Lower leg skin (tissue), 4 donors: ENCODE data around the gene NFIL3. TPM values are rescaled to one million over a fixed set of nuclear protein-coding genes. Genes with fewer than 3 reads are reported as not detected.

Source experiments
- DNase-seq, 2 donors: peaks; one replicate each; pipeline ENCODE4 v3.0.0-alpha.2; 2019; ENCODE audit warnings: low spot score in 2 of 2
- H3K4me3 ChIP-seq: fragments of 200-600 bp; sonication (generic); 2 replicates; pipeline ENCODE4 v1.5.1; 2017; ENCODE audit warnings: mild to moderate bottlenecking, low read depth; ENCODE audit not compliant: poor library complexity, severe bottlenecking
- CTCF ChIP-seq, 3 donors: fragments of 450-650 bp; IDR thresholded peaks; one replicate each; pipeline ENCODE4 v1.5.1; 2016; ENCODE audit warnings: antibody characterized with exemption in 3 of 3, mild to moderate bottlenecking in 3 of 3, moderate library complexity in 2 of 3
- POLR2A ChIP-seq, 2 donors: fragments of 450-650 bp; IDR thresholded peaks; one replicate each; pipeline ENCODE4 v1.6.1; 2016 to 2017; ENCODE audit warnings: antibody characterized with exemption in 2 of 2, mild to moderate bottlenecking in 1 of 2, moderate library complexity in 1 of 2
- WGBS, 2 donors: methylation state at CpG; one replicate each; pipeline ENCODE4 v1.1.5; 2018; 5-methylcytosine and 5-hydroxymethylcytosine counted together
- intact Hi-C: fragments of 100-400 bp; cut with DNase I; formaldehyde crosslinking; loops from one replicate; pipeline ENCODE4 v1.15.0; 2023; ENCODE audit warnings: low total_unique reads
- total RNA-seq, 4 donors: library from RNA; depleted of rRNA; stranded (reverse); fragments of >200 nt; gene quantifications; one replicate each; pipeline ENCODE4 v1.1.0, GENCODE V29; 2016

NFIL3 gene
- total RNA-seq, 4 donors from 2014 or later, result 23.5 to 42.5 (median 37.6) TPM

- WGBS, 2 donors, result 59 to 74% methylated on average over 4 of the region's 4 CpGs
- TF ChIP-seq CTCF (IDR thresholded peaks at IDR 0.05) (no peak), POLR2A (IDR thresholded peaks at IDR 0.05) (no peak)
- DNase-seq, result peak in 1 of 2 donors; percentile 3
- intact Hi-C loops, result no loop called here
- no peak overlapping the region for H3K4me3 ChIP-seq
Measured at GRCh38 chr9:91416096-91416712, 7.4 kb downstream of the NFIL3 start.

- H3K4me3 ChIP-seq, result no peak overlapping the region
- WGBS, 2 donors, result 80 to 91% methylated on average over 3 of the region's 3 CpGs
- DNase-seq, result no peak
- no peak for TF ChIP-seq CTCF (IDR thresholded peaks at IDR 0.05)
- TF ChIP-seq POLR2A (IDR thresholded peaks at IDR 0.05), result no peak
- intact Hi-C loops, result no loop called here
Measured at GRCh38 chr9:91415290-91415689, 8.3 kb downstream of the NFIL3 start.

GRCh38 chr9:91412941-91413340 is 10.7 kb downstream of the NFIL3 start:
- DNase-seq, result no peak
- 80 to 84% methylated on average over 2 of the region's 2 CpGs for WGBS, 2 donors
- H3K4me3 ChIP-seq, result no peak overlapping the region
- intact Hi-C loops, result no loop called here
- no peak for TF ChIP-seq POLR2A (IDR thresholded peaks at IDR 0.05)

- no peak overlapping the region for H3K4me3 ChIP-seq
- intact Hi-C loops, result no loop called here
- WGBS, 2 donors, result 62 to 63% methylated on average over 5 of the region's 5 CpGs
- no peak for TF ChIP-seq CTCF (IDR thresholded peaks at IDR 0.05)
- TF ChIP-seq POLR2A (IDR thresholded peaks at IDR 0.05), result no peak
- DNase-seq, result no peak
Measured at GRCh38 chr9:91411096-91411771, 12.4 kb downstream of the NFIL3 start.

GRCh38 chr9:91410161-91410560 is 13.5 kb downstream of the NFIL3 start:
- intact Hi-C loops, result no loop called here
- TF ChIP-seq POLR2A (IDR thresholded peaks at IDR 0.05), result no peak
- no peak for TF ChIP-seq CTCF (IDR thresholded peaks at IDR 0.05)
- 92 to 95% methylated on average over 12 of the region's 12 CpGs for WGBS, 2 donors
- no peak for DNase-seq
- H3K4me3 ChIP-seq, result no peak overlapping the region

GRCh38 chr9:91408475-91408874 is 15.2 kb downstream of the NFIL3 start:
- TF ChIP-seq CTCF (IDR thresholded peaks at IDR 0.05), result no peak
- TF ChIP-seq POLR2A (IDR thresholded peaks at IDR 0.05), result no peak
- 98 to 100% methylated on average over 1 of the region's 1 CpG for WGBS, 2 donors
- H3K4me3 ChIP-seq, result no peak overlapping the region
- DNase-seq, result no peak
- intact Hi-C loops, result no loop called here
